Stimulated activated naive CD8-positive, alpha-beta T cell treated with anti-CD3 and anti-CD28 coated beads, Interleukin-15, amount 100 ng/mL, for 72 hours (primary cell): ENCODE data around the gene DAB2IP.

ENCODE experiments used
- ATAC-seq: fragments of 150-1000 bp; cut with Tn5 transposase; 2 replicates; pipeline ENCODE4 v1.10.0; 2021; ENCODE audit warnings: mild to moderate bottlenecking, moderate library complexity
- DNase-seq, 2 donors: peaks; one replicate each; pipeline ENCODE4 v3.0.0; 2021 to 2022
- H3K27ac Mint-ChIP-seq, 2 donors: one replicate each; pipeline ENCODE4 v1.8.0; 2022; ENCODE audit warnings: mild to moderate bottlenecking in 2 of 2, mixed read lengths in 2 of 2, moderate library complexity in 2 of 2
- H3K27me3 Mint-ChIP-seq: one replicate; pipeline ENCODE4 v1.8.0; 2022; ENCODE audit warnings: mixed read lengths
- H3K4me1 Mint-ChIP-seq: one replicate; pipeline ENCODE4 v1.8.0; 2022; ENCODE audit warnings: mild to moderate bottlenecking, mixed read lengths
- H3K4me3 Mint-ChIP-seq, 2 donors: one replicate each; pipeline ENCODE4 v1.8.0; 2022; ENCODE audit warnings: mild to moderate bottlenecking in 2 of 2, mixed read lengths in 2 of 2, moderate library complexity in 1 of 2
- H3K9me3 Mint-ChIP-seq, 2 donors: one replicate each; pipeline ENCODE4 v1.8.0; 2022; ENCODE audit warnings: mixed read lengths in 2 of 2

The DAB2IP gene

GRCh38 chr9:121776001-121776738, 124.7 kb downstream of the DAB2IP start:
- Mint-ChIP-seq H3K4me1 (no peaks in the 10 kb centered on the region), H3K27ac (peak overlapping the region in 1 of 2 donors; percentile 36), H3K27me3 (peaks cover 4% of the 10 kb centered on the region), H3K9me3 (peaks cover 0 to 10% of the 10 kb centered on the region in 2 donors), H3K4me3 (no peak overlapping the region)
- no peak for ATAC-seq
- no peak for DNase-seq

GRCh38 chr9:121776739-121777637, 125.6 kb downstream of the DAB2IP start:
- ATAC-seq (no peak), DNase-seq (no peak)
- no peak overlapping the region for H3K4me3 Mint-ChIP-seq
- H3K27me3 Mint-ChIP-seq: peaks cover 6% of the 10 kb centered on the region
- no peaks in the 10 kb centered on the region for H3K4me1 Mint-ChIP-seq
- H3K9me3 Mint-ChIP-seq: peaks cover 0 to 10% of the 10 kb centered on the region in 2 donors
- no peak overlapping the region for H3K27ac Mint-ChIP-seq

GRCh38 chr9:121778252-121779225, 127.1 kb downstream of the DAB2IP start:
- H3K9me3 Mint-ChIP-seq: peaks cover 0 to 10% of the 10 kb centered on the region in 2 donors
- H3K27ac Mint-ChIP-seq: no peak overlapping the region
- no peak overlapping the region for H3K4me3 Mint-ChIP-seq
- no peak for ATAC-seq
- peaks cover 6% of the 10 kb centered on the region for H3K27me3 Mint-ChIP-seq
- peaks cover 6% of the 10 kb centered on the region for H3K4me1 Mint-ChIP-seq
- DNase-seq: no peak

- Mint-ChIP-seq H3K27ac (no peak overlapping the region), H3K4me3 (no peak overlapping the region)
These were observed 128.1 kb downstream of the DAB2IP start for GRCh38 chr9:121779381-121780117.

GRCh38 chr9:121780177-121781040, 129.0 kb downstream of the DAB2IP start:
- Mint-ChIP-seq H3K4me1 (peaks cover 16% of the 10 kb centered on the region), H3K27ac (no peak overlapping the region), H3K4me3 (no peak overlapping the region), H3K9me3 (peaks cover 0 to 10% of the 10 kb centered on the region in 2 donors), H3K27me3 (peaks cover 6% of the 10 kb centered on the region)
- no peak for DNase-seq
- no peak for ATAC-seq

More at GRCh38 chr9:121779381-121780117, 128.1 kb downstream of the DAB2IP start:
- DNase-seq: no peak
- peaks cover 0 to 10% of the 10 kb centered on the region in 2 donors for H3K9me3 Mint-ChIP-seq
- peaks cover 16% of the 10 kb centered on the region for H3K4me1 Mint-ChIP-seq
- peaks cover 6% of the 10 kb centered on the region for H3K27me3 Mint-ChIP-seq
- no peak for ATAC-seq

- no peak overlapping the region for H3K4me3 Mint-ChIP-seq
- H3K9me3 Mint-ChIP-seq: peaks cover 0 to 10% of the 10 kb centered on the region in 2 donors
- no peak for DNase-seq
- peak overlapping the region in 1 of 2 donors; percentile 54 for H3K27ac Mint-ChIP-seq
- peaks cover 6% of the 10 kb centered on the region for H3K27me3 Mint-ChIP-seq
- no peak for ATAC-seq
- H3K4me1 Mint-ChIP-seq: peaks cover 16% of the 10 kb centered on the region
These were observed 129.7 kb downstream of the DAB2IP start for GRCh38 chr9:121781145-121781548.

GRCh38 chr9:121781701-121782464, 130.4 kb downstream of the DAB2IP start:
- H3K4me3 Mint-ChIP-seq: no peak overlapping the region
- DNase-seq (no peak), ATAC-seq (no peak)
- H3K27ac Mint-ChIP-seq: peak overlapping the region in 1 of 2 donors; percentile 54
- H3K9me3 Mint-ChIP-seq: peaks cover 0 to 10% of the 10 kb centered on the region in 2 donors
- H3K27me3 Mint-ChIP-seq: peaks cover 12% of the 10 kb centered on the region
- peaks cover 16% of the 10 kb centered on the region for H3K4me1 Mint-ChIP-seq

- DNase-seq (no peak), ATAC-seq (no peak)
These were observed 131.2 kb downstream of the DAB2IP start for GRCh38 chr9:121782514-121783110.

GRCh38 chr9:121783111-121783510, 131.7 kb downstream of the DAB2IP start:
- Mint-ChIP-seq H3K27ac (peak overlapping the region in 1 of 2 donors; percentile 57), H3K27me3 (peaks cover 13% of the 10 kb centered on the region), H3K4me3 (no peak overlapping the region), H3K4me1 (peaks cover 16% of the 10 kb centered on the region), H3K9me3 (peaks cover 0 to 10% of the 10 kb centered on the region in 2 donors)
- peak; percentile 15 for ATAC-seq
- DNase-seq: no peak

More at GRCh38 chr9:121782514-121783110, 131.2 kb downstream of the DAB2IP start:
- H3K27ac Mint-ChIP-seq: no peak overlapping the region
- H3K27me3 Mint-ChIP-seq: peaks cover 13% of the 10 kb centered on the region
- peaks cover 16% of the 10 kb centered on the region for H3K4me1 Mint-ChIP-seq
- H3K9me3 Mint-ChIP-seq: peaks cover 0 to 10% of the 10 kb centered on the region in 2 donors
- H3K4me3 Mint-ChIP-seq: no peak overlapping the region

GRCh38 chr9:121783521-121784507, 132.4 kb downstream of the DAB2IP start:
- H3K9me3 Mint-ChIP-seq: peaks cover 0 to 5% of the 10 kb centered on the region in 2 donors
- no peak overlapping the region for H3K27ac Mint-ChIP-seq
- no peak overlapping the region for H3K4me3 Mint-ChIP-seq
- no peak for DNase-seq
- ATAC-seq: peak; percentile 24
- peaks cover 16% of the 10 kb centered on the region for H3K4me1 Mint-ChIP-seq
- peaks cover 13% of the 10 kb centered on the region for H3K27me3 Mint-ChIP-seq

- Mint-ChIP-seq H3K4me3 (no peak overlapping the region), H3K9me3 (no peaks in the 10 kb centered on the region), H3K27me3 (peaks cover 13% of the 10 kb centered on the region), H3K4me1 (peaks cover 16% of the 10 kb centered on the region), H3K27ac (no peak overlapping the region)
- ATAC-seq (no peak), DNase-seq (no peak)
These were observed 133.4 kb downstream of the DAB2IP start for GRCh38 chr9:121784731-121785411.
